Measurements from ENCODE around the gene SLC22A23.

SLC22A23 gene

DNA sequence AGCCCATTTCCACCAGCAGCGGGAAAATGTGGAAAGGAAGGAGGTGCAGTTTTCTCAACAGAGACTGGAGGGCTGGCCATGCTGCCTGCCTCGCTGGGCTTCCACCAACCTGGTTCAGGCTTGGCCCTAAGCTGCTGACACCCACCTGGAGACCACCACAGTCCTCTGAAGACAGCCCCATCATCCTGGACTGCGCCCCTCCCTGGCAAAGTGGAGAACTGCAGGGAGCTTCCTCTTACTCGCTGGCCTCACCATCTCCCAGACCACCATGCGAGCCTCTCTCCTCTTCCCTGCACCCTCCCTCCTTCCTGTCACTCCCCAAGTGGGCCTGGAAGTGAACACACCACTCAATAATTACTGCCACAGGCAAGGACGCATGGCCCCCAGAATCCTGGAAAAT lies 126.7 kb downstream of the SLC22A23 start:
- no peak for DNase-seq

DNA sequence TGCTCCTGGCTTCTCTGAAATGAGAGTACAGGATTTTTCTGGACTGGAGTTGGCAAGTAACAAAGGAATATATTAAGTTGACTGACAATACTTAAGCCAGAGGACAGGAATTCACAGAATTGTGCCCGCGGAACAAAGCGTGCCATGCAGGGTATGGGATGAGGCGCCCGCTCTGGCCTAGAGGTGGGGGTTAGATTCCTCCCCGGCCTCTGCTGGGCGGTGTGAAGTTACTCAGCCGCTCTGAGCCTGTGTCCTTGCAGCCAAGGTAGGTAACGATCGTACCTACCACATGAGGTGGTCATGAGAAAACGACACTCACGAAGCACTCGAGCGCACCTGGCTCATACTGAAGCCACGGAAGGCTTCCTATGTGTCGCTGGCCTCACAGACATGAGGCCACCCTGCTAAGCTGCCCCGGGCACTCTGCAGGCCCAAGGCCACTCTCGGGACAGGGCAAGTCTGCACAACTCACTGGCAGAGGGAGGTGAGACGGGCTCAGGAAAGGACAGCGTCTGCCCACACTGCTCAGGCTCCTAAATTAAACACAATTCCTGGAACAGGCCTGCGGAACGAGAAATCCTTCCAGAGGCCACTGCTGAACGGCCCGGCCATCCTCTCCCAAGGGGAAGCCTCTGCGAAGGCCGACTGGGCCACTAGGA lies 127.3 kb downstream of the SLC22A23 start:
- no peak for DNase-seq

- no peak for DNase-seq
Observed at GRCh38 chr6:3328796-3329195, 128.1 kb downstream of the SLC22A23 start.

GRCh38 chr6:3328145-3328544 lies 128.7 kb downstream of the SLC22A23 start:
- no peak for DNase-seq

- DNase-seq = no peak
Observed at GRCh38 chr6:3327403-3327802, 129.4 kb downstream of the SLC22A23 start.

- no peak for DNase-seq
Observed at GRCh38 chr6:3326981-3327380, 129.9 kb downstream of the SLC22A23 start.

GRCh38 chr6:3326184-3326971 lies 130.5 kb downstream of the SLC22A23 start:
- DNase-seq = no peak

DNA sequence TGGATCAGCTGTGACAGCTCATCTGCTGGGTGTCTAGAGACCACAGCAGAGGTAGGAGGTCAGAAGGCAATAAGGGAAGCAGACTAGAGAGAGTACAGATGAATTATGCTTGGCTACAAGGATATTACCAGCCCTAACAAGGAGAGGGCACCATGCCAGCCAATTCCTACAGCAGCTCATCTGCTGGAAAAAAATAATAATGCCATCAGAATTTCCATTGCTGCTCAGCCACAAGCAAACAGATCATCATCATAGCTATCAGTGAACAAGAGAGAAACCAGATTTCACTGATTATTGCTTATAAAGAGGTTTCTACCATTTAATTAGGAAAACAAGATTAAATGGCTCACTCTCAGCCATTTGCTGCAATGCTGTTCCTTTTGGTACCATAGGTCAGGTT lies 131.6 kb downstream of the SLC22A23 start:
- DNase-seq = no peak

- DNase-seq = peak; percentile 63
Observed at GRCh38 chr6:3324262-3324942, 132.4 kb downstream of the SLC22A23 start.

GRCh38 chr6:3323696-3324261 lies 133.1 kb downstream of the SLC22A23 start:
- DNase-seq = no peak

DNA sequence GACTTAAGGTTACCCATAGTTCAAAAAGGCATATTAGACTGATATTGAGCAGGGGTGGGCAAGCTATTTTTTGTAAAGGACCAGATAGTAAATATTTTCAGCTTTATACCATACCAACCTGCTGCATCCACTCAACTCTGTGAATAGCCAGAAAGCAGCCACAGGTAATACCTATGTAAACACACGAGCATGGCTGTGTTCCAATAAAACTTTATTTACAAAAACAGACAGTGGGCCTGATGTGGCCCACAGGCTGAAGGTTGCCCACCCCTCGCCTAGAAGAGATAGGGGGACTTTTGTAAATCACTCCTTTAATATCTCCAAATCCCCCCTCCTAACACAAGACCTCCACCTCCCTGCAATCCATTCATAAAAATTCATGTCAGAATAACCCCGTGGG lies 133.7 kb downstream of the SLC22A23 start:
- DNase-seq = no peak

- DNase-seq = no peak
Observed at GRCh38 chr6:3322366-3322890, 134.4 kb downstream of the SLC22A23 start.

- DNase-seq = no peak
Observed at GRCh38 chr6:3321875-3322274, 135.0 kb downstream of the SLC22A23 start.

GRCh38 chr6:3321042-3321441 lies 135.8 kb downstream of the SLC22A23 start:
- no peak for DNase-seq

DNA sequence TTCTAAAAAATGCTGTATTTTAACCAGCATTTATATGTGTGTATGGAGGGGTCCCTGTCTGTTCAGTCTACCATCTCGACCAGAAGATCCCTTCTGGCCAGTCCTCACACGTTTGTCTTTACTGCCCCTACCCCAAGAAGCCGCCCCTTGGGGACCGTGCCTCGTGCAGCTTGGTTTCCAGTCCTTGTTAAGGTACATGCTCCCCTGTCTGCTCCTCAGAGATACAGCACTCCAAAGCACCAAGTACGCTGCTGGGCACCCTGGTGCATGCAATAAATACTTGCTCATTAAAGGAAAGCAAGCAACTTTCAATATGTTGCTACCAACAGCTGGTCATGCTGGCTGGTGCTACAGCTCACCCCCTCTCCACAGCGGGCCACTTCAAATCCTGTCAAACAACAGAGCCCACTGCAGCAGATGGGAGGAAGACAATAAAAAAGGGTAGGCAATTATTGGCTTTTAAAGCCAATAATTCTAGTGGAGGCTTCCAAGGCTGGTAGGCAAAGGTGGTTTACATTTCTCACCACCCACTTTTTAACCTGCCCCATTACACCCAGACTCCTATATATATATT lies 136.5 kb downstream of the SLC22A23 start:
- DNase-seq = no peak

DNA sequence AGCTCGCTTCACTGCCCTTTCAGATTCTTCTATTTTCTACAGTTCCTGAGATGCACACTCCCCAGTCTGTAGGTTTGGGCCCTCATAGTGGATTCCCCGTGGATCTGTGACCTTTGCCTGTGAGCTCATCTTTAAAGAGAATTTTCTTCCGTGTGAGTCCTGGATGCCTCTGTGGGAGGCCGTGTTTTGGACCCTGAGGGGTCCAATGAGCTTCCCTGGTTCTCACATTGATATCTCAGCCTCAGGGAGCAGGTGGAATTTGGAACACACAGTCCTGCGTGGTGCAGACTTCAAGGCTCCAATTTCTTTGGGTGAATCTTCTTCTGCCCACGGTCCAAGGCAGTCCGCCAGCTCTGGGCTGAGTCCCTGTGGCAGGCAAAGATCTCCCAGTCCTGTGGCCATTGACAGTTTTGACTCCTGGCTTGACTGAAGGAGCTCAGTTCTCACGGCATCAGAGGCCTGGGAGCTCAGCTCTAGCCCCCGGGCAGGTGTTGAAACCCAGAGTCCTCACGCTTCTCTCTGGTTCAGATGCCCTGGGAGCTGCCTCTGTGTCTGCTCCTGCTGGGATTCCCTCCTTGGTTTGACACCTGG lies 137.1 kb downstream of the SLC22A23 start:
- DNase-seq = no peak

DNA sequence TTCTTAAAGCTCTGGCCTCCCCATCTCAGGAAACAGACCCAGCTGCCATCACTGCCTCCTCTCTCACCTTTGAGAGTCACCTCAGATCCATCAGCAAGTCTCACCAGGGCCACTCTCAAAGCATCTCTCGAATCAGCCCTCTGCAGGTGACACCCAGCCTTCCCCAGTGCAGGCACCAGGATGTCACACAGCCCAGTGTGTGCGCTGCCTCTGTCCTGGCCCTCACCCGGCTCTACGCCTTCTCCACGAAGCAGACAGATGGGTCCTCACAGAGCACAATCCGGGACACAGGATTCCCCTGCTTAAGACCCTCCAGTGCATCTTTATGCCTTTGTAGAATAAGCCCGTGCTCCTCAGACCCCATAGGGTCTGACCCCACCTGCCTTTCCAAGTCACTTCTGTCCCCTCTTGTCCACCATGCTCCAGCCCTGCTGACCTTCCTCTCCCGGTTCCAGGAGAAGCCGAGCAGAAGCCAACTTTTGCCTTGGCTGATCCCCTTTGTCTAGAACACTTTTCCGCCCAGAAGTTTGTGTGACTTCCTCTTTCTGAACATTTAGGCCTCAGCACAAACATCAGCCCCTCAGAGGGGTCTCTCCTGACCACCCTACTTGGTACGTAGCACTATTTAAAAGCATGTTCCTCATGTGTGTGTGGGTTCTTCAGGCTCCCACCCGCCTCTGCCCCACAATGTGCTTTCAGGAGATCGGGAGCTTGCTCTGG lies 137.9 kb downstream of the SLC22A23 start:
- no peak for DNase-seq

DNA sequence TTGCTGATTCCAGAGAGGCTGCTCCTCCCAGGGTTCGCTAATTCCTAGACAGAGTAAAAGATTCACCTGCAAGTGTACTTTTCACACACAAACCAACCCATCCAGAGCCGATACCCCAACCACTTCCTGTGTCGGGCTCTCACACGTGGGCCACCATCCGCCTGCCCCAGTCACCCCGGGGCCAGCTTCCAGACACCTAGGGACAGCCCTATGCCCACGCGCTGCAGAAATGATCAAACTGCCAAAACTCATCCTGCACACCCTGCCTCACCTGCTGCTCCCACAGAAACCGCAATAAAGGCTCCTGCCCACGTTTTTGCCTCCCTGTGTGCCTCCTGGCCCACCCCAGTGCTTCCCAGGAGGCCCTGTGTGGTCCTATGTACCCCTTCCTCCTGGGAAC lies 138.6 kb downstream of the SLC22A23 start:
- no peak for DNase-seq

DNA sequence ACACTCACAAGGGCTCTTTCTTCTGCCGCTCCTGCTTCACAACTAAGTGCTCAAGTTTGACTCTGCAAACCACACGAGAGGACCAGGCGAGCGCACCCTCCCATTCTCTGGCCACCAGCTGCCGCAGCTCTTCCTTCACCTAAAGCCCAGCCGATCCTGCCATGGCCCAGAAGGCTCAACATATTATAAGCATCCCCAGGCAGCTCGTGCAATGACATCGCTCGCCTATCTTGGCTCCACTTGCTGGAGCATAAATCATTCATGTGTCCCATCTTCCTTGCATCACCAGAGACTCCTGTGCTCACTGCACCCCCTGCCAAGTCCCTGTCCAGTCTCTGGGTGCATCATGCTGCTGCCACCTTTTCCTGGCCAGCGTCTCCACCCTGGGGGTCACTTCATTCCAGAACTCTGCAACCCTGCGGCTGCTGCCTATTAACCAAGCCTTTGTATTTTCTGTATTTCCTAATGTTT lies 139.1 kb downstream of the SLC22A23 start:
- no peak for DNase-seq

GRCh38 chr6:3316818-3317217 lies 140.0 kb downstream of the SLC22A23 start:
- DNase-seq = no peak

DNA sequence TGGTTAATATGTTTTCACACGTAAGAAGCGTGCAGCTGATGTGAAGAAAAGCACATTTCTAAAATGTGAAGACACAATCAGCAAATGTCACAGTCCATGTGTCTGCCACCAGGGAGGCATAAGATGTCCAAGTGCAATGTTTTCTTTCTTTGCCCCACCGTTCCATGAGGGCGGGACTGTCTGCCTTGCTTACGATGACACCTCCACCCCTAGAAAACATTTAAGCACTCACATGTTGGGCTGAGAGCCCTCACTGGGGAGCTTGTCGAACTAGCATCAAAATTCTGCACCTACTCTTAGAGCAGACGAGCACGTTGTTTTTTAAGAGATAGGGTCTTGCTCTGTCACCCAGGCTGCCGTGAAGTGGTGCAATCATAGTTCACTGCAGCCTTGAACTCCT lies 140.5 kb downstream of the SLC22A23 start:
- no peak for DNase-seq

DNA sequence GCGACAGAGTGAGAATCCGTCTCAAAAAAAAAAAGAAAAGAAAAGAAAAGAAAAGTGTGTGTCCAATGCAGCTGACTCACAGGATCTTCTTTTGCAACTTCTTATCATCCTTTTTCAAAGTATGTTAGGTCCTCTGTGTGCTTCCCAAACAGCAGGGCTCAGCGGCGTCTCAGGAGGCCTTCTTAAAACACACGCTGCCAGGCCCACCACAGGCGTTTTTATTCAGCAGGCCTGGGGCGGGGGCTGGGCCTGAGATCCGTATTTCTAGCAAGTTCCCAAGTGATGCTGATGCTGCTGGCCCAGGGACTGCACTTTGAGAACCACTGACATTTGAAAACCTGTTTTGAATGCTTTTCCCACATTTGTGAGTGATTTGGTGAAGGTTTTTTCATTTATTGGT lies 141.0 kb downstream of the SLC22A23 start:
- no peak for DNase-seq

Measured in hematopoietic multipotent progenitor cell treated with erythropoietin and hydrocortisone succinate and interleukin-3 and kit ligand, for 4 days (in vitro differentiated cells).